Omental fat pad (tissue), 4 donors: ENCODE results near the gene KRT80. TPM values are rescaled to one million over a fixed set of nuclear protein-coding genes. Genes with fewer than 3 reads are reported as not detected.

Experiments
- ATAC-seq: fragments of 150-250 bp; one replicate; pipeline ENCODE4 v1.9.1; 2016; ENCODE audit warnings: mild to moderate bottlenecking, moderate library complexity; ENCODE audit not compliant: low FRiP score
- DNase-seq: peaks from one replicate; pipeline ENCODE4 v3.0.0-alpha.2; 2019; ENCODE audit warnings: low spot score
- CTCF ChIP-seq, 3 donors: fragments of 450-650 bp; IDR thresholded peaks; one replicate each; pipeline ENCODE4 v1.5.1; 2016 to 2017; ENCODE audit warnings: antibody characterized with exemption in 3 of 3, mild to moderate bottlenecking in 3 of 3, moderate library complexity in 2 of 3
- total RNA-seq, 4 donors: library from RNA; depleted of rRNA; stranded (reverse); fragments of >200 nt; gene quantifications; one replicate each; pipeline ENCODE4 v1.1.0, GENCODE V29; 2016

KRT80 gene
- total RNA-seq, 4 donors from 2014 or later = 0.37 to 5.5 (median 0.75) TPM; not detected in 1

- DNase-seq (no peak), ATAC-seq (peak; percentile 77)
- TF ChIP-seq CTCF (IDR thresholded peaks at IDR 0.05) = no peak
These were observed 23.8 kb upstream of the KRT80 start for GRCh38 chr12:52215587-52216031.

GRCh38 chr12:52214421-52214802 lies 22.6 kb upstream of the KRT80 start:
- TF ChIP-seq CTCF (IDR thresholded peaks at IDR 0.05) = no peak
- ATAC-seq (no peak), DNase-seq (no peak)

- TF ChIP-seq CTCF (IDR thresholded peaks at IDR 0.05) = peak in 2 of 3 donors; percentile 47 to 95
- ATAC-seq (peak; percentile 30), DNase-seq (no peak)
These were observed 22.0 kb upstream of the KRT80 start for GRCh38 chr12:52213564-52214420.

- DNase-seq = no peak
- TF ChIP-seq CTCF (IDR thresholded peaks at IDR 0.05) = no peak
- ATAC-seq = no peak
These were observed 21.1 kb upstream of the KRT80 start for GRCh38 chr12:52212701-52213563.

GRCh38 chr12:52211716-52212585 lies 20.1 kb upstream of the KRT80 start:
- no peak for TF ChIP-seq CTCF (IDR thresholded peaks at IDR 0.05)
- DNase-seq = no peak
- ATAC-seq = no peak

GRCh38 chr12:52210925-52211650 lies 19.3 kb upstream of the KRT80 start:
- DNase-seq (no peak), ATAC-seq (no peak)
- no peak for TF ChIP-seq CTCF (IDR thresholded peaks at IDR 0.05)
